GM19455 (cell line): ENCODE measurements around the gene NEURL1B.
"Not testable (repeated sequence)": the region's sequence is repeated elsewhere in the genome, so short reads cannot be mapped to it uniquely, and the experiment has no call there.

ENCODE experiments used
- ATAC-seq: cut with Tn5 transposase; IDR thresholded peaks from one replicate; pipeline ENCODE4 v1.9.1; 2021; ENCODE audit not compliant: unreplicated experiment

Gene NEURL1B

GRCh38 chr5:172647352-172648012, 6.4 kb downstream of the NEURL1B start:
- ATAC-seq, result no peak

- no peak for ATAC-seq
Measured at GRCh38 chr5:172648013-172648381, 6.9 kb downstream of the NEURL1B start.

- no peak for ATAC-seq
Measured at GRCh38 chr5:172648755-172649154, 7.7 kb downstream of the NEURL1B start.

GRCh38 chr5:172656496-172656895, 15.4 kb downstream of the NEURL1B start:
- ATAC-seq, result not testable (repeated sequence)

GRCh38 chr5:172657524-172658233, 16.6 kb downstream of the NEURL1B start:
- ATAC-seq, result not testable (repeated sequence)

- ATAC-seq, result no peak
Measured at GRCh38 chr5:172658391-172658790, 17.3 kb downstream of the NEURL1B start.

- ATAC-seq, result no peak
Measured at GRCh38 chr5:172658961-172659501, 18.0 kb downstream of the NEURL1B start.

- no peak for ATAC-seq
Measured at GRCh38 chr5:172659570-172659908, 18.5 kb downstream of the NEURL1B start.

GRCh38 chr5:172659909-172660628, 19.0 kb downstream of the NEURL1B start:
- no peak for ATAC-seq

- no peak for ATAC-seq
Measured at GRCh38 chr5:172660974-172661373, 19.9 kb downstream of the NEURL1B start.

- no peak for ATAC-seq
Measured at GRCh38 chr5:172661526-172661925, 20.5 kb downstream of the NEURL1B start.

- ATAC-seq, result no peak
Measured at GRCh38 chr5:172662596-172662995, 21.5 kb downstream of the NEURL1B start.

- no peak for ATAC-seq
Measured at GRCh38 chr5:172664018-172664417, 23.0 kb downstream of the NEURL1B start.

- ATAC-seq, result no peak
Measured at GRCh38 chr5:172664681-172665541, 23.8 kb downstream of the NEURL1B start.

- no peak for ATAC-seq
Measured at GRCh38 chr5:172666251-172666650, 25.2 kb downstream of the NEURL1B start.

GRCh38 chr5:172667786-172668593, 26.9 kb downstream of the NEURL1B start:
- no peak for ATAC-seq

- no peak for ATAC-seq
Measured at GRCh38 chr5:172668594-172669071, 27.6 kb downstream of the NEURL1B start.

- ATAC-seq, result no peak
Measured at GRCh38 chr5:172669386-172670004, 28.4 kb downstream of the NEURL1B start.

- ATAC-seq, result no peak
Measured at GRCh38 chr5:172670005-172670402, 28.9 kb downstream of the NEURL1B start.
